MCF 10A (cell line): Measurements from ENCODE around the gene LRCH3. TPM values are rescaled to one million over a fixed set of nuclear protein-coding genes. Genes with fewer than 3 reads are reported as not detected.
"Not testable (repeated sequence)": the region's sequence is repeated elsewhere in the genome, so short reads cannot be mapped to it uniquely, and the experiment has no call there.

Experiments used
- BruUV-seq: library from RNA; stranded (reverse); fragments of 400-500 nt; replicated peaks from 2 replicates; lab custom pipeline; 2021; lab: Mats Ljungman, UMichigan
- CTCF ChIA-PET: fragments of 300-600 bp; sonication (Branson Sonifier 250); formaldehyde crosslinking; extraction: SDS; loops from one replicate; lab custom pipeline; 2021; ENCODE audit warnings: antibody characterized with exemption, inconsistent platforms; lab: Yijun Ruan, JAX
- POLR2A ChIA-PET: fragments of 300-600, 350-650 bp; sonication (Branson Sonifier 250); formaldehyde crosslinking; extraction: SDS; loops from one replicate; lab custom pipeline; 2020; ENCODE audit warnings: antibody characterized with exemption, inconsistent platforms; lab: Yijun Ruan, JAX
- DNase-seq: peaks from one replicate; pipeline ENCODE4 v3.0.0-alpha.2; 2018; ENCODE audit not compliant: unreplicated experiment
- H3K27ac Mint-ChIP-seq: one replicate; pipeline ENCODE4 v1.8.0; 2022; ENCODE audit warnings: mild to moderate bottlenecking, low read depth, mixed read lengths; ENCODE audit not compliant: unreplicated experiment
- H3K27me3 Mint-ChIP-seq: one replicate; pipeline ENCODE4 v1.8.0; 2022; ENCODE audit warnings: mixed read lengths; ENCODE audit not compliant: insufficient read depth, unreplicated experiment
- H3K36me3 Mint-ChIP-seq: one replicate; pipeline ENCODE4 v1.8.0; 2022; ENCODE audit warnings: mild to moderate bottlenecking, moderate library complexity, mixed read lengths; ENCODE audit not compliant: insufficient read depth, unreplicated experiment
- H3K4me1 Mint-ChIP-seq: one replicate; pipeline ENCODE4 v1.8.0; 2022; ENCODE audit warnings: mixed read lengths; ENCODE audit not compliant: insufficient read depth, unreplicated experiment
- H3K4me3 Mint-ChIP-seq: one replicate; pipeline ENCODE4 v1.8.0; 2022; ENCODE audit warnings: mild to moderate bottlenecking, moderate library complexity, mixed read lengths; ENCODE audit not compliant: unreplicated experiment
- H3K9me3 Mint-ChIP-seq: one replicate; pipeline ENCODE4 v1.8.0; 2022; ENCODE audit warnings: mixed read lengths; ENCODE audit not compliant: unreplicated experiment
- intact Hi-C: fragments of 100-400 bp; cut with micrococcal nuclease; formaldehyde crosslinking; loops from 2 replicates; pipeline ENCODE4 v1.14.1; 2022
- total RNA-seq: library from RNA; stranded (reverse); gene quantifications from 2 replicates; pipeline ENCODE4 v1.2.3, GENCODE V29; 2022
- TF ChIP-seq, protein P1 (sequence below): fragments of 200-600 bp; IDR thresholded peaks from one replicate; pipeline ENCODE4 v1.8.0; 2022; ENCODE audit warnings: antibody characterized with exemption, mild to moderate bottlenecking; ENCODE audit not compliant: unreplicated experiment

LRCH3 gene
- total RNA-seq, 1 experiment from 2014 or later: 58.8 TPM

GRCh38 chr3:197912741-197913476 is 121.9 kb downstream of the LRCH3 start:
- ChIA-PET POLR2A (interaction anchor here (1.0 kb wide), 2 partner anchors 37 to 81 kb away, joined by 3 to 4 read pairs; no protein-coding TSS in a partner anchor), CTCF (interaction anchor here (1.0 to 2.2 kb wide), 2 partner anchors 17 to 30 kb away, joined by 3 to 10 read pairs; no protein-coding TSS in a partner anchor)
- peaks cover 8% of the 10 kb centered on the region for H3K9me3 Mint-ChIP-seq
- no peaks in the 10 kb centered on the region for H3K36me3 Mint-ChIP-seq
- BruUV-seq: no TSS peak
- no peak for DNase-seq
- no peak overlapping the region for H3K27ac Mint-ChIP-seq
- intact Hi-C loops: no loop called here
- no peaks in the 10 kb centered on the region for H3K4me1 Mint-ChIP-seq
- H3K27me3 Mint-ChIP-seq: no peaks in the 10 kb centered on the region
- no peak overlapping the region for H3K4me3 Mint-ChIP-seq
- TF ChIP-seq, protein P1, sequence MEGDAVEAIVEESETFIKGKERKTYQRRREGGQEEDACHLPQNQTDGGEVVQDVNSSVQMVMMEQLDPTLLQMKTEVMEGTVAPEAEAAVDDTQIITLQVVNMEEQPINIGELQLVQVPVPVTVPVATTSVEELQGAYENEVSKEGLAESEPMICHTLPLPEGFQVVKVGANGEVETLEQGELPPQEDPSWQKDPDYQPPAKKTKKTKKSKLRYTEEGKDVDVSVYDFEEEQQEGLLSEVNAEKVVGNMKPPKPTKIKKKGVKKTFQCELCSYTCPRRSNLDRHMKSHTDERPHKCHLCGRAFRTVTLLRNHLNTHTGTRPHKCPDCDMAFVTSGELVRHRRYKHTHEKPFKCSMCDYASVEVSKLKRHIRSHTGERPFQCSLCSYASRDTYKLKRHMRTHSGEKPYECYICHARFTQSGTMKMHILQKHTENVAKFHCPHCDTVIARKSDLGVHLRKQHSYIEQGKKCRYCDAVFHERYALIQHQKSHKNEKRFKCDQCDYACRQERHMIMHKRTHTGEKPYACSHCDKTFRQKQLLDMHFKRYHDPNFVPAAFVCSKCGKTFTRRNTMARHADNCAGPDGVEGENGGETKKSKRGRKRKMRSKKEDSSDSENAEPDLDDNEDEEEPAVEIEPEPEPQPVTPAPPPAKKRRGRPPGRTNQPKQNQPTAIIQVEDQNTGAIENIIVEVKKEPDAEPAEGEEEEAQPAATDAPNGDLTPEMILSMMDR: no peak

DNA sequence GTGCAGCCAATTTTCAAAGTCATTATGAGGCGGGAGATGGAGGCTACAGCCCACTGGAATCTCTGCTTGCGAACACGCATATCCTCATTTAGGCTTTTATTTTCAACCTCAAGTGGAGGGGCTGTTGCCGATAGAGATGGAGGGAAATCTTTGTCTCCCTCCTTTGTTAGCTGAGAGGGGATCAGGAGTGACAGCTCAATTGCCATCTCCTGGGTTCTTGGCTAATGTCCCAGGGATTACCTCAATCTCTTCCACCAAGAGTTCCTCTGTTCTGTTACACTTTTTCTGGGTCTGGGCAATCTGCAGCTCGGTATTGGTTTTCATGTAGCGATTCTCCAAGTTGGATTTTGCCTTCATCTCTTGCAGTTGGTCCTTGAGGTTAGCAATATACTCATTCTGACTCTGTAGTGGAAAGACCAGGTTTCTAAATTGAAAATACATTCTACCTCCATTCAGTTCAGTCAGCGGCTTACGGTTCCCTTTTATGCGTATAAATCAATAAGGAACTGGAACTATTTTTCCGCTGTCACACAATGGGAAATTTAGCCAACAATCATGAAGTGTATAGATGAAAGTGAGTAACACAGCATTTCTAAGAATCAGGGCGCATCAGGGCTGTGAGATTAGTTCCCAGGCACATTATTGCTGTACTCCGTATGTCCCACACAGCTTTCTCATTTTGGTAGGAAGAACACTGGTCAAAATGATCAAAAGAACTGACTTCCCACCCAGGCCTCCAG is 122.8 kb downstream of the LRCH3 start:
- intact Hi-C loops: no loop called here
- CTCF ChIA-PET: interaction anchor here (0.6 to 2.2 kb wide), 4 partner anchors 8 to 62 kb away, joined by 3 to 12 read pairs (median 6); no protein-coding TSS in a partner anchor
- peaks cover 8% of the 10 kb centered on the region for H3K9me3 Mint-ChIP-seq
- BruUV-seq: no TSS peak
- no peak overlapping the region for H3K27ac Mint-ChIP-seq
- no peak for DNase-seq
- POLR2A ChIA-PET: interaction anchor here (1.0 to 1.3 kb wide), 2 partner anchors 16 to 82 kb away, joined by 3 to 4 read pairs; no protein-coding TSS in a partner anchor
- TF ChIP-seq, protein P1: no peak
- no peaks in the 10 kb centered on the region for H3K4me1 Mint-ChIP-seq
- H3K4me3 Mint-ChIP-seq: no peak overlapping the region
- no peaks in the 10 kb centered on the region for H3K36me3 Mint-ChIP-seq
- no peaks in the 10 kb centered on the region for H3K27me3 Mint-ChIP-seq

- H3K9me3 Mint-ChIP-seq, intact Hi-C loops, BruUV-seq, H3K36me3 Mint-ChIP-seq, H3K27me3 Mint-ChIP-seq, DNase-seq, H3K27ac Mint-ChIP-seq, H3K4me1 Mint-ChIP-seq, H3K4me3 Mint-ChIP-seq, POLR2A ChIA-PET: not testable (repeated sequence)
- CTCF ChIA-PET: interaction anchor here (1.8 kb wide), 1 partner anchor 21 kb away, joined by 6 read pairs; no protein-coding TSS in a partner anchor
Measured at GRCh38 chr3:197921429-197922275, 130.6 kb downstream of the LRCH3 start.

DNA sequence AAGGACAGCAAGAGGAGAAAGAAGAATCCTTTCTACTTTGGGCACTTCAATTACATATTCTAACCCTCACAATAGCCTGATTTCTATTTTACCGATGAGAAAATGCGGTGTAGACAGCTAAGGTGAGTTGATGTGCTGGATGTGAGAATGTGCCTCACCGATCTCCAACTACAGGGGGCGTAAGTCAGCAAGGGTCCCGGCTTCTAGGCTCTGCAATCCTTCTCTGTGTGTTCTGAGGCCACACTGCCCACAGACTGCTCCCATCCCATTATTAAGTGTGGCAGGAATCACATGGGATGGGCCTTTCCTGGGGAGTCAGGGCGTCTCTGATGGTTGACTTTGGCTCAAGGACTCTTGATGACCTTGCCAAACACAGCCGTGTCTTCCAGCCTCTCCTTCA is 135.4 kb downstream of the LRCH3 start:
- Mint-ChIP-seq H3K27ac (no peak overlapping the region), H3K4me3 (no peak overlapping the region), H3K27me3 (no peaks in the 10 kb centered on the region), H3K9me3 (no peaks in the 10 kb centered on the region), H3K4me1 (no peaks in the 10 kb centered on the region), H3K36me3 (no peaks in the 10 kb centered on the region)
- DNase-seq: no peak
- no TSS peak for BruUV-seq
- POLR2A ChIA-PET: no interaction called here
- intact Hi-C loops: no loop called here
- TF ChIP-seq, protein P1: no peak
- CTCF ChIA-PET: interaction anchor here (1.1 kb wide), 1 partner anchor 17 kb away, joined by 5 read pairs; no protein-coding TSS in a partner anchor

- H3K27ac Mint-ChIP-seq, H3K4me1 Mint-ChIP-seq, H3K27me3 Mint-ChIP-seq, H3K36me3 Mint-ChIP-seq, H3K9me3 Mint-ChIP-seq, H3K4me3 Mint-ChIP-seq, DNase-seq, POLR2A ChIA-PET, BruUV-seq, intact Hi-C loops: not testable (repeated sequence)
- CTCF ChIA-PET: interaction anchor here (0.6 kb wide), 1 partner anchor 145 kb away, joined by 3 read pairs; no protein-coding TSS in a partner anchor
Measured at GRCh38 chr3:197927578-197927977, 136.5 kb downstream of the LRCH3 start.
